Panc1 (cell line): ENCODE measurements around the gene PSMD3.

Experiments
- CTCF ChIP-seq: fragments of 450-650 bp; IDR thresholded peaks from 2 replicates; pipeline ENCODE4 v1.5.1; 2017; ENCODE audit warnings: mild to moderate bottlenecking
- TCF7L2 ChIP-seq: IDR thresholded peaks from 2 replicates; pipeline ENCODE4 v1.6.1; 2011; ENCODE audit warnings: mild to moderate bottlenecking, low read depth, low read length, inconsistent platforms

- no peak for TF ChIP-seq TCF7L2
- no peak for TF ChIP-seq CTCF
Observed at GRCh38 chr17:40017422-40018080, 36.9 kb downstream of the PSMD3 start.
